ENCODE measurements around the gene DAB1.

DAB1 gene

DNA sequence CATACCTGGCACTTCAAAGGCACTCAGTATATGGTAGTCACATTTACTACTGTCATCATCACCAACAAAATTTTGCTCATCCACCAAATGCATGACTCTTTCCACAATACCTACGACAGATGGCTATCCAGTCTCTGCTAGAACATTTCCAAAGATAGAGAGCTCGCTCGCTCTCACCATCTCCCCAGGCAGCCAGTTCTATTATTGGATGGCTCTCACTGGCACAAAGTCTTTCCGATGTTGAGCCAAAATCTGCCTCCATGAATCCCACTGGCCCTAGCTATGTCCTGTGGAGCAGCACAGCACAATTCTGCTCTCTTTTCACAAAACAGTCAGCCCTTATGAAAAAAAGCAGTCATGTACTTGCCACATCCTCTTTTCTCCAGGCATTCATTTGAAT is 102.1 kb downstream of the DAB1 start:
- no peak for DNase-seq (ENCODE audit: low read depth in 1 of 2, low spot score in 1 of 2)

- no peak for DNase-seq (ENCODE audit: low read depth in 1 of 2, low spot score in 1 of 2)
These were observed 104.1 kb downstream of the DAB1 start for GRCh38 chr1:57319791-57320190.

DNA sequence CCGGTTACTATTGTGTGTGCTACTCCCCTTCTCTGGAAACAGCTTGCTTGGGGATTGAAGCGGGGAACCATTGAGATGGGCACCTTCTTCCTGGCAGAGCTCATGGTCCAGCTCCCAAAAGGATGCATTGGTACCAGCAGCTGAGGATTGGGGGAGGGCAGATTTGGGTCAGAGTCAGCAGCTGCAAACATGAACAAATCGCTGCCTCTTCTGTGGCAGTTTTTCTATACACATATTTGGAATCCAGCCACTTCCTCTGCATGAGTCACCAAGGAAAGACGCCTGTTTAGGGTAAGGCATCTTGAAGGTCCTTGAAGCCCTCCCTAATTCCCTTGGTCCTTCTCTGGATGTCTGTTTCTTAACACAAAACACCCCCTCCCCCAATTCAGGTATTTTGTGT is 104.7 kb downstream of the DAB1 start:
- no peak for DNase-seq (ENCODE audit: low read depth in 1 of 2, low spot score in 1 of 2)

DNA sequence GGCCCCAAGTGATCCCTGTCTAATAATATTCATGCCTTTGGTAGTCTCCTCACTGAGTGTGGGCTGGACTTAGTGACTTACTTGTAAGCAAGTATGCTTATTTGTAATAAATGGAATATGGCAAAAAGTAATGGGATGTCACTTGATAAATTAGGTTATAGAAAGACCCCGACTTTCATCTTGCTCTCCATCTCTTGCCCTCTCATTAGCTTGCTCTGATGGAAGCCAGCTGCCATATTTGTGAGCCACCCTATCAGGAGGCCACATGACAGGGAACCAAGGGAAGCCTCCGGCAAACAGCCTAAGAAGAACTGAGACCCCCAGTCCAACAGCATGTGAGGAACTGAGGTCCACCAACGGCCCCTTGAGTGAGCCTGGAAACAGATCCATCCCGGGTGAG is 107.0 kb downstream of the DAB1 start:
- DNase-seq (ENCODE audit: low read depth in 1 of 2, low spot score in 1 of 2) = no peak

DNA sequence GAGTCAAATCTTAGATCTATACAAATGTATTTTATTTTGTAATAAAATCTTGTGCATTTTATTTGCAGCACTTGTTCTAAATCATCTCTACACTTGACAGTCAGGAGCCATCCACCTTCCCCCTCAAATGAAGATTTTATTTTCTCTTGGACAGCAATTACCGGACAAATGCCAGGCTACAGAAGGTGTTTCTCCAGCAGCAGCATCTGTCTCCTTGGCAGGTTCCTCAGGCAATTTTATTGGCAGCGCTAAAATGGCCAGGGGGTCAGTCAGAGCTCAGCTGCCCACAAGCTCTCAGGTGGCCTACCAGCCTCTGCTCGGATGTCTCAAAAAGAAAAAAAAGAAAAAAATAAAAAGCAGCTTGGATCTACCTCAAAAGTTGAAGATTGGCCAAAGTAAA is 107.6 kb downstream of the DAB1 start:
- DNase-seq (ENCODE audit: low read depth in 1 of 2, low spot score in 1 of 2) = no peak

- no peak for DNase-seq (ENCODE audit: low read depth in 1 of 2, low spot score in 1 of 2)
These were observed 111.0 kb downstream of the DAB1 start for GRCh38 chr1:57312869-57313268.

- DNase-seq (ENCODE audit: low read depth in 1 of 2, low spot score in 1 of 2) = no peak
These were observed 112.4 kb downstream of the DAB1 start for GRCh38 chr1:57311411-57311810.

- no peak for DNase-seq (ENCODE audit: low read depth in 1 of 2, low spot score in 1 of 2)
These were observed 112.9 kb downstream of the DAB1 start for GRCh38 chr1:57311006-57311405.

GRCh38 chr1:57309630-57310029 is 114.2 kb downstream of the DAB1 start:
- no peak for DNase-seq (ENCODE audit: low read depth in 1 of 2, low spot score in 1 of 2)

GRCh38 chr1:57307392-57308170 is 116.3 kb downstream of the DAB1 start:
- DNase-seq (ENCODE audit: low read depth in 1 of 2, low spot score in 1 of 2) = peak in 1 of 2 donors; percentile 42

DNA sequence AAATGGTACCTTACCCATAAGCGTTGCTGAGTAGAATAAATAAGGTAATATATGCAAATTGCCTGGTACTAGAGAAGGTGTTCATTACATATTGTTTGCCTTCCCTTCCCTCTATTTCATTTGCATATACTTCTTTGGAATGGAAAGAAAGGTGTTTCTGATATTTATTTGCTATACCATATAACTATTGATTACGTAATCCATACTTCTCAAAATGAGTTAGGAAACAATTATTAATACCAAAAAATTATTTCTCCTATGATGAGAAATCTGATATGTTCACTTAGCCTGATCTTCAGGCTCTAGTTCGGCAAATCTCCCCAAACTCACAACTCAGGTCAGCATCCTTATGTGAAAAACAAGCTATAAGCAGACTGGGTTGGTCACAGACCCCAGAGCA is 119.3 kb downstream of the DAB1 start:
- no peak for DNase-seq (ENCODE audit: low read depth in 1 of 2, low spot score in 1 of 2)

GRCh38 chr1:57302812-57303596 is 120.9 kb downstream of the DAB1 start:
- no peak for DNase-seq (ENCODE audit: low read depth in 1 of 2, low spot score in 1 of 2)

DNA sequence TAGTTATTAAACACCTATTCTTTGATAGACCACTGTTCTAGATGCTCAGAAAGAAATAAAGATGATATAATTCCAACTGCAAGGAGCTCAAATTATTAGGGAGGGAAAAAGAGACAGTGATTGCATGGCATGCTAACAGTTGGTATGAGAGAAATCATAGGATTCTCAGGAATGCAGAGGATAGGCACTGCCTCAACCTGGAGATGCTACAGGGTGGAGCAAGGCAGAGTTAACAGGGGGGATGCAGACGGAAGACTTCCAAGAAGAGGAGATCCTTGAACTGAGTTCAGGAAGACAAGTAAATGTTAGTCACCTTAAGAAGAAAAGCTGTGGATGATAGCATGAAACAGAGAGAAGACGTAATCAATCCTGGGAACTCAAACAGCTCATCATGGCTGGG is 123.7 kb downstream of the DAB1 start:
- DNase-seq (ENCODE audit: low read depth in 1 of 2, low spot score in 1 of 2) = no peak

- no peak for DNase-seq (ENCODE audit: low read depth in 1 of 2, low spot score in 1 of 2)
These were observed 127.1 kb downstream of the DAB1 start for GRCh38 chr1:57296726-57297250.

- no peak for DNase-seq (ENCODE audit: low read depth in 1 of 2, low spot score in 1 of 2)
These were observed 128.5 kb downstream of the DAB1 start for GRCh38 chr1:57295326-57295725.

DNA sequence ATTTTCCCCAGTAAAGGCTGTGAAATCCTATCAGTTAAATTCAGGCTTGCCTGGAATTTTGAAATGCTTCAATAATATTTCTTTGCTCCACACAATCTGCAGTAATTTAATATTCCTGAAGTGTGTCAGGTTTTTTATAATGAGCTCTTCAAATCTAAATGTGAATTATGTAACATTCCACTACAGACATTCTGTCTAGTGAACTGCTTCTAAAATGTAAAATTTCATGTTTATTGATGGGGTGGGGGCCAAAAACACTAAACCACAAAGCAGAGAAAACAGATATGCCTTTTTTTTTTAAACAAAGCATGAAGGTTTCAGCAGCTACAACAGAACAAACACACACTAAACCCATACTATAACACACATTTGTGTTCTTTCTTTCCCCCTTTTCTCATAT is 129.7 kb downstream of the DAB1 start:
- DNase-seq (ENCODE audit: low read depth in 1 of 2, low spot score in 1 of 2) = no peak

DNA sequence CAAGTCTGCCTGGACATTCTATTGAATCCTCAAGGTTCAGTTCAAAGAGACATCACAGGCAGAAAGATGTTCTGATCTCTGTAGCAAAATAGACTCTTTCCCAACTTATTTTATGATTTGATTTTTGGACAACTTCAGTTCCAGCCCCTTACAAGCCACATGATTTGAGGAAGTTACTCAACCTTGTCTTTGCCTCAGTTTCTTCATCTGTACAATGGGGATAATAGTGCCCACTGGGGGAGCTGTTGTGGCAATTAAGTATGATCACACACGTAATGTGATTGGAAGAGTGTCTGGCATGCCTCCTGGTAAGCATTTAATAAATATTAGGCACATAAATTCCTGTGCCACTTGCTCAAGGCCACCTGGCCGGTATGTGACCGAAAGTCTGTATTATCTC is 130.6 kb downstream of the DAB1 start:
- DNase-seq (ENCODE audit: low read depth in 1 of 2, low spot score in 1 of 2) = no peak

DNA sequence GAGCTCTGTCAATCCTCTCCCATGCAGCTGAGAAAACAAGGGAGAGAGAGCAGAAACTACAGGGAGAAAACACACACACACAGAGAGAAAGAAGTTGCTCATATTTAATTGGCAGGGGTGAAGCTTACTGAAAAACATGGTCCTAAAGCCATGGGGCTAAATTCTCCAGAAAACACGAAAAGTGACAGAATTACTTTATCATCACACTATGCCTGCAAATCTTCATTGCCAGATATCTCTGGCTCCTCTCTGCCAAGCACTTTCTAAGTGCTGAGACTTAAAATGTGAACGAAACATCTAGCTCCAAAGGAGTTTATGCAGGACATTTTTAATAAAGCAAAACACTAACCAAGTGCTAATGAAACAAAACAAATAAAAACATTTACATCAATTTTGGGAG is 134.1 kb downstream of the DAB1 start:
- no peak for DNase-seq (ENCODE audit: low read depth in 1 of 2, low spot score in 1 of 2)

DNA sequence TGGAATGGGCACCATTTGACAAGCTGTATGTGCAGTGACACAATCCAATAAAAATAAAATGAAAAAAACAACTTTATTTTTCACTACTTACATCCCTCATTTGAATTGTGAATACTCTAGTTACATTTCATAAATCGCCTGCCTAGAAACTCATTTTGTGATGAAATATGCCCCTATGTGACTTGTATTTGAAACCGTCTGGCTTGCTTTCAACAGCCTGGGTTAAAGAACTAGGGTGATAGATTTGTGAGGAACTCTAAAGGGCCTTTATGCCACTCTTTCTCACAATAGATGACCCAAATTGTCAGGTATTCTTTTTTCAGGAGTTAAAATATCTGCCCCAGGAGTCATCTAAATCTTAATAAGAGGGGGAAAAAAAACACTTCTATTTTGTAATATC is 137.9 kb downstream of the DAB1 start:
- no peak for DNase-seq (ENCODE audit: low read depth in 1 of 2, low spot score in 1 of 2)

GRCh38 chr1:57282411-57282810 is 141.4 kb downstream of the DAB1 start:
- DNase-seq (ENCODE audit: low read depth in 1 of 2, low spot score in 1 of 2) = no peak

GRCh38 chr1:57281324-57281723 is 142.5 kb downstream of the DAB1 start:
- no peak for DNase-seq (ENCODE audit: low read depth in 1 of 2, low spot score in 1 of 2)

DNA sequence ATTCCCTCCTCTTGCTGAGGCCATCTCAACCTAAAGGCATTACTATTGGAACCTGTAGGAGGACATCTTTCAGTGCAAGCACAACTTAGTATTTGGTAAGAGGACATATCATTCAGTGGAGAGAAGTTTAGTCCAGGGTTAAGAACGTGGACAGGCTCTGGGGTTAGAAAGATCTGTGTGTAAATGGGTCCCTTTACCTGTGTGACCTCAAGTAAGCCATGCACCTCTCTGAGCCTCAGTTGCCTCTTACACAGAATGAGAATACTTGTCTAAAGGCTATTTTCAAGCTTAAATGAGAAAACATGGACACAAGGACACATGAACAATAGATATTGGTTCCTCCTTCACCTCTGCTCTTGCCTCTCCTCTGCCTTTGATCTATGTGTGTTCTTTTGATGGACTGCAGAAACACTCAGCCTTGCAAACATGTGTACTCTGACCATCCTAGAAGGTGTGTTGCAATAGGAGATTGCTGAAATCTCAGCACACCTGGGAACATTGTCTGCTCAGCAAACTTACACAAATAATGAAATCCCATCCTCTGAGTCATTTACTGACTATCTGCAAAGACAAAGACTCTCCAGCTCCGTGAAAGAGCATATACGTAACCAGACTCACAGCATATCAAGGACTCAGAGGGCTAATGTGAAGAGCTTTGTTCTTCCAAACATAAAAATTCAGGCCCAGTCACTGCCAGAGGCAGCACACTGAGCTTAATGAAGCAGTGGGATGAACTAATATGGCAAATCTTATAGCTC is 143.8 kb downstream of the DAB1 start:
- DNase-seq (ENCODE audit: low read depth in 1 of 2, low spot score in 1 of 2) = no peak

All from stimulated activated CD4-positive, alpha-beta T cell treated with anti-CD3 and anti-CD28 coated beads, Interleukin-15, amount 100 ng/mL, for 1 hour (primary cell).